Keratinocyte (primary cell): ENCODE data around the gene YY2. TPM values are rescaled to one million over a fixed set of nuclear protein-coding genes. Genes with fewer than 3 reads are reported as not detected.

ENCODE experiments used
- DNase-seq: peaks from one replicate; pipeline ENCODE4 v3.0.0-alpha.2; 2011; ENCODE audit warnings: low read depth, missing footprints, low spot score
- FAIRE-seq: peaks from 2 replicates; lab custom pipeline; 2011; peaks lifted over from hg19 to GRCh38; lab: Jason Lieb, UNC
- H2AFZ ChIP-seq: 2 replicates; pipeline ENCODE4 v1.6.0; 2012; ENCODE audit warnings: low read length, control low read depth, inconsistent platforms; ENCODE audit not compliant: control insufficient read depth
- H3K27ac ChIP-seq: 2 replicates; pipeline ENCODE4 v1.5.1; 2011; ENCODE audit warnings: low read length; ENCODE audit not compliant: control insufficient read depth, insufficient read depth
- H3K27me3 ChIP-seq: 3 replicates; pipeline ENCODE4 v1.6.0; 2011; ENCODE audit warnings: low read length; ENCODE audit not compliant: control insufficient read depth, insufficient read depth; ENCODE audit errors: extremely low read depth
- H3K36me3 ChIP-seq, 2 experiments: 2 replicates in 1 of 2; 3 replicates in 1 of 2; pipeline ENCODE4 v1.5.1; 2011; ENCODE audit warnings: low read length in 2 of 2, mild to moderate bottlenecking in 1 of 2; ENCODE audit not compliant: control insufficient read depth in 2 of 2, insufficient read depth in 2 of 2; ENCODE audit errors: extremely low read depth in 1 of 2
- H3K4me1 ChIP-seq: 3 replicates; pipeline ENCODE4 v1.5.1; 2011; ENCODE audit warnings: low read length; ENCODE audit not compliant: control insufficient read depth, insufficient read depth; ENCODE audit errors: extremely low read depth
- H3K4me2 ChIP-seq: 3 replicates; pipeline ENCODE4 v1.6.0; 2011; ENCODE audit warnings: low read depth, low read length; ENCODE audit not compliant: control insufficient read depth, insufficient read depth; ENCODE audit errors: extremely low read depth
- H3K4me3 ChIP-seq, 3 experiments: fragments of 200-600 bp in 1 of 3; sonication (generic) in 1 of 3; 2 replicates in 2 of 3; 3 replicates in 1 of 3; pipeline ENCODE4 v1.5.1; 2011 to 2016; ENCODE audit warnings: low read length in 3 of 3, mild to moderate bottlenecking in 3 of 3, control low read depth in 2 of 3, inconsistent platforms in 1 of 3, low read depth in 1 of 3, mixed read lengths in 1 of 3, mixed run types in 1 of 3, moderate library complexity in 1 of 3; ENCODE audit not compliant: control insufficient read depth in 2 of 3, insufficient read depth in 2 of 3; ENCODE audit errors: extremely low read depth in 1 of 3
- H3K79me2 ChIP-seq: 2 replicates; pipeline ENCODE4 v1.6.0; 2012; ENCODE audit warnings: low read length; ENCODE audit not compliant: control insufficient read depth, insufficient read depth
- H3K9ac ChIP-seq: 3 replicates; pipeline ENCODE4 v1.6.0; 2011; ENCODE audit warnings: low read length; ENCODE audit not compliant: control insufficient read depth, insufficient read depth; ENCODE audit errors: extremely low read depth
- H3K9me1 ChIP-seq: 3 replicates; pipeline ENCODE4 v1.6.0; 2011; ENCODE audit warnings: low read length; ENCODE audit not compliant: control insufficient read depth, insufficient read depth; ENCODE audit errors: extremely low read depth
- H3K9me3 ChIP-seq: 2 replicates; pipeline ENCODE4 v1.5.1; 2012; ENCODE audit warnings: low read depth, low read length; ENCODE audit not compliant: control insufficient read depth
- H4K20me1 ChIP-seq: 3 replicates; pipeline ENCODE4 v1.6.0; 2011; ENCODE audit warnings: low read length; ENCODE audit not compliant: control insufficient read depth, insufficient read depth; ENCODE audit errors: extremely low read depth
- CTCF ChIP-seq, 3 experiments: IDR thresholded peaks in 1 of 3; conservative IDR thresholded peaks in 1 of 3; optimal IDR thresholded peaks in 1 of 3; 2 replicates in 2 of 3; 3 replicates in 1 of 3; pipeline versions ENCODE3 to v1.5.1; 2011; ENCODE audit warnings: low read length in 3 of 3, mild to moderate bottlenecking in 3 of 3, moderate library complexity in 2 of 3, control low read depth in 1 of 3, inconsistent platforms in 1 of 3; ENCODE audit not compliant: insufficient read depth in 2 of 3; ENCODE audit errors: extremely low read depth in 1 of 3
- EZH2 ChIP-seq: IDR thresholded peaks from one replicate; pipeline ENCODE4 v1.6.1; 2012; ENCODE audit warnings: inconsistent platforms, mild to moderate bottlenecking, low read length, moderate library complexity
- dilution Hi-C: fragments of 300-500 bp; cut with MboI; formaldehyde crosslinking; loops from one replicate; pipeline ENCODE4 v1.7.0; 2020; ENCODE audit warnings: low sequenced_read_pairs; ENCODE audit not compliant: extremely low pct_ligation_motif_present
- polyA plus RNA-seq, 5 experiments: library from polyadenylated mRNA; depleted of rRNA in 3 of 5; stranded (reverse) in 3 of 5; stranded (forward) in 1 of 5; unstranded in 1 of 5; fragments of >200 nt; gene quantifications; 1 replicate in 1 of 5; 2 replicates in 3 of 5; 3 replicates in 1 of 5; pipeline versions ENCODE4 v1.2.1 to v1.2.3, GENCODE V29; 2011 to 2012; ENCODE audit warnings: missing spikeins in 2 of 5, low read depth in 1 of 5, low replicate concordance in 1 of 5

The YY2 gene
- polyA plus RNA-seq, 1 donor (not counting 4 experiments of a cell fraction or from before 2014, with no cell fraction given): 1.2 TPM

DNA sequence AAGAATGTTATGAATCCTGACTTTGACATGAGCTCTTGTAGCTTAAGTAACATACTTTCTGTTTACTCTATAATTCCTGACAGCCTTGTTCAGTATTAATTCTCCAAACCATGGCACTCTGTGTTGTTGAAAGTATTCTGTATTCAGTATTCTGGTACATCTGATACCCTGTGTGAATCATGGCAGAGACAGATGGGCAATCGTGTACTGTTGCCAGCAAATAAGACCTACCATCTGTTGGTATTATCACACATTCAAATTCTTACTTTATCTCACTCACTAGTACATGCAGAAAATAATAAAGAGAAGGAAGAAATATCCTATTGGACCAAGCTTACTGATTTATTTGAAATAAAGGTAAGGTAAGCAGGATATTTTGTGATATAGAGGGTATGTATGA is 8.4 kb upstream of the YY2 start:
- FAIRE-seq (no peak), DNase-seq (no peak)
- Histone ChIP-seq H2AFZ (no peak overlapping the region), H3K9me1 (no peaks in the 10 kb centered on the region), H4K20me1 (no peaks in the 10 kb centered on the region), H3K27ac (no peak overlapping the region), H3K4me2 (no peak overlapping the region), H3K27me3 (no peaks in the 10 kb centered on the region), H3K9ac (no peak overlapping the region), H3K4me1 (no peaks in the 10 kb centered on the region), H3K4me3 (no peak overlapping the region), H3K36me3 (no peaks in the 10 kb centered on the region), H3K9me3 (no peaks in the 10 kb centered on the region), H3K79me2 (no peaks in the 10 kb centered on the region)
- TF ChIP-seq CTCF (optimal IDR thresholded peaks at IDR 0.05 in 1 of 3, IDR thresholded peaks at IDR 0.05 in 1 of 3, conservative IDR thresholded peaks at IDR 0.05 in 1 of 3; ENCODE audit: extremely low read depth in 1 of 3, insufficient read depth in 2 of 3, low read length in 3 of 3) (no peak), EZH2 (no peak)
- dilution Hi-C loops: no loop called here

- H3K9ac ChIP-seq: no peak overlapping the region
- no peak for DNase-seq
- H2AFZ ChIP-seq: no peak overlapping the region
- H3K27ac ChIP-seq: no peak overlapping the region
- no peak overlapping the region for H3K4me2 ChIP-seq
- H3K4me3 ChIP-seq: no peak overlapping the region
- TF ChIP-seq CTCF (optimal IDR thresholded peaks at IDR 0.05 in 1 of 3, IDR thresholded peaks at IDR 0.05 in 1 of 3, conservative IDR thresholded peaks at IDR 0.05 in 1 of 3; ENCODE audit: extremely low read depth in 1 of 3, insufficient read depth in 2 of 3, low read length in 3 of 3): no peak
- TF ChIP-seq EZH2: no peak
- no peaks in the 10 kb centered on the region for H3K9me3 ChIP-seq
- H4K20me1 ChIP-seq: no peaks in the 10 kb centered on the region
- no peak for FAIRE-seq
- H3K9me1 ChIP-seq: no peaks in the 10 kb centered on the region
- no peaks in the 10 kb centered on the region for H3K27me3 ChIP-seq
- H3K4me1 ChIP-seq: no peaks in the 10 kb centered on the region
- dilution Hi-C loops: no loop called here
- no peaks in the 10 kb centered on the region for H3K79me2 ChIP-seq
- H3K36me3 ChIP-seq: peaks cover 0 to 3% of the 10 kb centered on the region in 2 experiments
These were observed 2.2 kb upstream of the YY2 start for GRCh38 chrX:21853578-21853977.
